ENCODE measurements around the gene SNAP91. TPM values are rescaled to one million over a fixed set of nuclear protein-coding genes. Genes with fewer than 3 reads are reported as not detected.
"Not testable (repeated sequence)": the region's sequence is repeated elsewhere in the genome, so short reads cannot be mapped to it uniquely, and the experiment has no call there.

SNAP91 gene
- total RNA-seq, 1 experiment from 2014 or later = not detected

DNA sequence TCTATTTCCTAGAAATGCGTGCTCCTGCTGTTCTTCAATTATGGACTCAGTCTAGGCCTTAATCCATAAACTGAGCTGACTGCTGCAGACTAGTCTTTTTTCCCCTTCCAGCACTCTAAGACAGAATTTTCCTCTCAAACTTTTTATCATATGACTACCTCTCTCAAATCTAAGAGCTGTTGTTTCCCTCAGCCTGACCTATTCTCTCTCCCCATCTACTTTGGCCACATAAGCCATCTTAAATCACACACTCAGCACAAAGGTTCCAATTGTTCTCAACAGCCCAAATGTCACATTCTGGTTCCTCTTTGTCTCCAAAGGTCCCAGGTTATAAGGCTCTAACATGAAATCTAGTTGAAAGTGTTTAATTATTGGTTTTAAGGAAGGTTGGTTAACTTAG, 111.4 kb downstream of the SNAP91 start:
- no peak for DNase-seq
- H3K27me3 ChIP-seq = peaks cover 5% of the 10 kb centered on the region; the same call in 1 of the 2 replicates
- no peak overlapping the region for H3K27ac ChIP-seq
- no peak overlapping the region for H3K4me3 ChIP-seq
- H3K36me3 ChIP-seq = no peaks in the 10 kb centered on the region
- H3K9me3 ChIP-seq (replicated peaks) = no peaks in the 10 kb centered on the region
- H3K4me1 ChIP-seq = no peaks in the 10 kb centered on the region

DNA sequence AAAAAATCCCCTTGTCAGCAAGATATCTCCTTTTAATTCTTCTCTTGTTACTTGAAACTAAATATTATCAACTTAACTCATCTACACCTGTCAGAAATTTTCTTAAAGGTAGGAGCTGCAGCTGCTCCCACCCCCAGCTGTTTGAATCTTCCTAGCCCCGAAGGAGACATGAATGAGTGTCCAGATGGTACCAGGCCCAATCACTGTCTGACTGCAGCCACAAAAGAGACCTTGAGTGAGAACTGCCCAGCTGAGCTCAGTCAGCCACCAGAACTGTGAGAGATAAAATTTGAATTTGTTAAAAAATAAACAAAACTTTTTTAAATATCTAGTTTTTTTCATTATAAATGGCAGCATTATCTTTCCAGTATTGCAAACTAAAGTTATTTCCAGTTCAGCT, 111.8 kb downstream of the SNAP91 start:
- no peak overlapping the region for H3K4me3 ChIP-seq
- H3K4me1 ChIP-seq = no peaks in the 10 kb centered on the region
- DNase-seq = no peak
- H3K36me3 ChIP-seq = no peaks in the 10 kb centered on the region
- H3K27me3 ChIP-seq = peaks cover 5% of the 10 kb centered on the region; the same call in 1 of the 2 replicates
- H3K27ac ChIP-seq = no peak overlapping the region
- no peaks in the 10 kb centered on the region for H3K9me3 ChIP-seq (replicated peaks)

DNA sequence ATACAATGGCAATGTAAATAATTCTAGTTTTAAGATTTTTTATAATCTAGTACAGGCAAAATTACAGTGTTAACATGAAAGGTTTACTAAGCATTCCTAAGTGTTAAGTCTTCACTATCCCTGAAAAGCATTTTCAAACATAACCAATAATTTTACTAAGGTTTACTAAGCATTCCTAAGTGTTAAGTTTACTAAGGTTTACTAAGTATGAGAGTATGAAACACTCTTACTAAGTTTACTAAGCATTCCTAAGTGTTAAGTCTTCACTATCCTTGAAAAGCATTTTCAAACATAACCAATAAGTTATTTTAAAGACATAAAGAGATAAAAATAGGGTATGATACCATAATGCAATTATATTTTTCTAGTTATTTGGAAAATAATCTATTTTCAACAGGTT, 114.0 kb downstream of the SNAP91 start:
- no peak overlapping the region for H3K27ac ChIP-seq
- H3K27me3 ChIP-seq = peaks cover 5% of the 10 kb centered on the region; the same call in 1 of the 2 replicates
- H3K36me3 ChIP-seq = no peaks in the 10 kb centered on the region
- H3K9me3 ChIP-seq (replicated peaks) = no peaks in the 10 kb centered on the region
- DNase-seq = no peak
- H3K4me1 ChIP-seq = no peaks in the 10 kb centered on the region
- H3K4me3 ChIP-seq = no peak overlapping the region

DNA sequence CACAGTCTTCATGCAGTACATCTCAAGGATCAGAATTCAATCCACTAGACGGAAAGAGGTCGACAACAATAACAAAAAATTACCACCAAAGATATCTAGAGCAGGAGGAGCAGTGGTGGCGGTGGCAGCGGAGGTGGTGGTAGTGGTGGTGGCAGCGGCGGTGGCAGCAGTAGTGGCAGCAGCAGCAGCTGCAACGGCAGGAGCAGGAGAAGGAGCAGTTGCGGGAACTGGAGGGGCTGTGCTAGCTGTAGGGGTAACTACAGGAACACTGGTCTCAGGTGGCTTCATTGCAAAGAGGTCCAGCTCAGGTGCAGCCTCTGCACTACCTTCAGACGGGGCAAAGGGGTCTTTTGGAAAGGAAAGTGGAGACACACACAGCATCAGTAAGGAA, 115.5 kb downstream of the SNAP91 start:
- Histone ChIP-seq H3K27me3 (peaks cover 5% of the 10 kb centered on the region; the same call in 1 of the 2 replicates), H3K4me1 (no peaks in the 10 kb centered on the region), H3K27ac (no peak overlapping the region), H3K4me3 (no peak overlapping the region), H3K36me3 (no peaks in the 10 kb centered on the region), H3K9me3 (replicated peaks) (no peaks in the 10 kb centered on the region)
- DNase-seq = no peak

DNA sequence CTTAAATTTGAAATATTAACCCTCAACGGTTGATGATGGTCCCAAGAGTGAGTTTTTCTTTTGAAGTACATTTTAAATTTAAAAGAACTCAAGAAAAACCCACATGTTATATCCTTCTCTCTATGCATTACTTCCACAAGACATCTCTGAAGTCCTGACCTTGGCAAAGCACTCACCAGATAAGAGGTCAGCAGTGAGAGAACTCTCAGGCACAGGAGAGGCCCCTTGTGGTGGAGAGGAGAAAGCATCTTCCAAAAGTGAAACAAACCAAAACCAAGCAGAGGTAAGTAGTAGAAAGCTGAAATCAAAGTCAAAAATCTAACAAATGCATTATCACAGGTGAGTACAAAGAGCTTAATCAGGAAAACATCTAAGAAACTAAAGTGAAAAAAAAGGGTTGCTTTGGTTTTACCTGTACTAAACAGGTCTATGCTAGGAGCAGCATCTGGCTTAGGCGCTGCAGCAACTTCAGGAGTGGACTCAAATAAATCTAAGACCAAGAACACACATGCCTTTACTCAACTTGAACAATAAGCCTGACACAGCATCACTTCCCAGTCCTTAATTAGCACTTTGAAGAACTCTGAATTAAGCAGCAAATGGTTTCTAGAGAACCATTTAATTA, 116.0 kb downstream of the SNAP91 start:
- Histone ChIP-seq H3K4me1 (no peaks in the 10 kb centered on the region), H3K9me3 (replicated peaks) (no peaks in the 10 kb centered on the region), H3K27me3 (peaks cover 5% of the 10 kb centered on the region; the same call in 1 of the 2 replicates), H3K4me3 (no peak overlapping the region), H3K36me3 (no peaks in the 10 kb centered on the region), H3K27ac (no peak overlapping the region)
- DNase-seq = peak in 1 of 2 experiments; percentile 27

DNA sequence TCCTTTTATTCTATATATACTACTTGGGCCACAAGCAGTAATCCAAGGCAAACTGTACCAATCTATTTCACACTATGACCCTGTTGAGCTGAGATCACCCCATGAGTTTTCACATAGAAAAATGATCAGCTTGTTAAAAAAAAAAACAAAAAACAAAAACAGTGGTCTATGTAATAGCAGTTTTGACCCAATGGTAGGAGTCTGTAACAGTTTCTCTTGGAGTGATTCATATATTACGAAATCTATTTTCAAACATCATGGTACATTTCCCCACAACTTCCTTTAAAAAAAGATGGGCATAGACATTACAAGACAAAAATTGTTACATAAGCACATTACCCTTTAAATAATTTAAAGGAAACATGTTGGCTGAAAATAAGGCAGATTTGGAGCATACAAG, 118.5 kb downstream of the SNAP91 start:
- H3K27me3 ChIP-seq = peaks cover 5% of the 10 kb centered on the region; the same call in 1 of the 2 replicates
- H3K9me3 ChIP-seq (replicated peaks) = no peaks in the 10 kb centered on the region
- no peak overlapping the region for H3K27ac ChIP-seq
- no peaks in the 10 kb centered on the region for H3K36me3 ChIP-seq
- no peak for DNase-seq
- H3K4me3 ChIP-seq = no peak overlapping the region
- H3K4me1 ChIP-seq = no peaks in the 10 kb centered on the region

DNA sequence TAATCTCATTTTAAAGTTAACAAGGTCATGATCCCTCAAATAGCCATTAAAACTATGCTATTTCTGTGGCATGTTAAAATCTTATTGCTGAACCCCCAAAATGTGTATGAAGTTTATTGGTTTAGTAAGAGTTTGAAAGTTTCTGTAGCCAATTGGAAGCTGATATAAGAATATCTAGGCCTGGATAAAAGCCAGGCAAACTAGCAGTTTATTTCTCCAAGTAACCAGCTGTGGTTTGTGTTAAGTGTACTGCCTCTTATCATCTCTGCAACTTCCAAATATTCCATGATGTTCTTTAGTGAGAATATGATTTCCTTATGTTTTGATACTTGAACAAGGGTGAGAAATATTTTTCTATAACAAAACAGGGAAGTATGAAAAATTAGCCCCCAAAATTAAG, 119.8 kb downstream of the SNAP91 start:
- Histone ChIP-seq H3K27me3 (peaks cover 5% of the 10 kb centered on the region; the same call in 1 of the 2 replicates), H3K36me3 (no peaks in the 10 kb centered on the region), H3K27ac (no peak overlapping the region), H3K4me1 (no peaks in the 10 kb centered on the region), H3K9me3 (replicated peaks) (no peaks in the 10 kb centered on the region), H3K4me3 (no peak overlapping the region)
- no peak for DNase-seq

DNA sequence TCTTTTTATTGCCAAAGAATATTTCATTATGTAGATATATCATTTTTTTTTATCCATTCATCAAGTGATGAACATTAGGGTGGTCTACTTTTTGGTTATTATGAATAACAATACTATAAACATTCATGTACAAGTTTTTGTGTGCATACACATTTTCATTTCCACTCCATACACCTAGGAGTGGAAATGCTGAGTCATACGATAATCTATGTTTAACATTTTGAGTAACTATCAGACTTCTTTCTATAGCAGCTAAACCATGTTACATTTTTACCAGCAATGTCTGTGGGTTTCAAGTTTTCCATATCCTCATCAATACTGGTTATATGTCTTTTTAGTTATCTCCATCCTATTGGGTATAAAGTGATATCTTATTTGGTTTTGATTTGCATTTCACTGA, 130.8 kb downstream of the SNAP91 start:
- Histone ChIP-seq H3K4me1 (no peaks in the 10 kb centered on the region), H3K9me3 (replicated peaks) (no peaks in the 10 kb centered on the region), H3K4me3 (no peak overlapping the region), H3K27ac (no peak overlapping the region), H3K36me3 (no peaks in the 10 kb centered on the region), H3K27me3 (no peaks in the 10 kb centered on the region)
- no peak for DNase-seq

DNA sequence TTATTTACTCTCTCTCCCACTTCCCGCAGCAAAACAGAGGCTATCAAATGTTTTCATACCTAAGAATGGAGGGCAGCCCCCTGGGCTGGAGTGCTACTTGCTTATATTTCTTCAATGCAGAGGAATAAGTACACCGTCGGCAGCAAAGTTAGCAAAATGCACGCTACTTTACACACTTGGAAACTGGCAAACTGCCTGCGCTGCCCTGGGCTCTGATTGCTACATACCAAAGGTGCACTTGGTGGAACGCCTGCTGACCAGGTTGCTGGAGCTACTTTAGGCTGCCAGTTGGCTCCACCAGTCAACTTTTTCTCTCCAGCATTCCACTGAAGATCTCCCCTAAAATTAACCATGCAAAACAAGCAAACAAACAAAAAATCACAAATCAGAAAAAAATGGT, 134.1 kb downstream of the SNAP91 start:
- Histone ChIP-seq H3K36me3 (no peaks in the 10 kb centered on the region), H3K27me3 (no peaks in the 10 kb centered on the region), H3K27ac (no peak overlapping the region), H3K4me3 (no peak overlapping the region), H3K4me1 (no peaks in the 10 kb centered on the region), H3K9me3 (replicated peaks) (no peaks in the 10 kb centered on the region)
- no peak for DNase-seq

DNA sequence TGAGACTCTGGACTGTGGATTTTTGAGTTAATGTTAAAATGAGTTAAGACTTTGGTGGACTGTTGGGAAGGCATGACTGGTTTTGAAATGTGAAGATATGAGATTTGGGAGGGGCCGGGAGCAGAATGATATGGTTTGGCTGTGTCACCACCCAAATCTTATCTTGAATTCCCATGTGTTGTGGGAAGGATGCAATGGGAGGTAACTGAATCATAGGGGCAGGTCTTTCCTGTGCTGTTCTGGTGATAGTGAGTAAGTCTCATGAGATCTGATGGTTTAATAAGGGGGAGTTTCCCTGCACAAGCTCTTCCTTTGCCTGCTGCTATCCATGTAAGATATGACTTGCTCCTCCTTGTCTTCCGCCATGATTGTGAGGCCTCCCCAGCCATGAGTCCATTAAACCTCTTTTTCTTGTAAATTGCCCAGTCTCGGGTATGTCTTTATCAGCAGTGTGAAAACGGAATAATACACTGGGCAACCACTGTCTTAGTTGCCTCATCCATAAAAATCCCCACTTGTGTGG, 137.2 kb downstream of the SNAP91 start:
- not testable (repeated sequence) for H3K27ac ChIP-seq; H3K4me3 ChIP-seq; H3K4me1 ChIP-seq; H3K36me3 ChIP-seq; H3K27me3 ChIP-seq; H3K9me3 ChIP-seq (replicated peaks); DNase-seq

DNA sequence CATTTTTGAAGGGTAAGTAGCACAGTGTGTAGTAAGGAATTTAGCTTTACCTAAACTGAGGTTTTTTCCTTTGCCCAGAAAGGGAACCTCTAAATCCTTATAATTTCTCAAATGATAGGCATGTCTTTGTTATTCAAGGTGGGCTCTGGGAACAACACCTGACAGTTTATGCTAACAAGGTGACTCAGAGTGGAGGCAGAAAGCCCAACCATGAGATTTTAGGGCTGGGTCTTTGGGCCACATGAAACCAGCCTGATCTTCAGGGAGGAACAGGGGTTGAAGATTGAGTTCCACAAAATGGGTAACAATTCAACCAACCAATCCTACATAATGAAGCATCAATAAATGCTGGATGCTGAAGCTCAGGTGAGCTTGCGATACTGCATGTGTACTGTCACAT, 149.9 kb downstream of the SNAP91 start:
- no peaks in the 10 kb centered on the region; the same call in 1 of the 2 replicates for H3K27me3 ChIP-seq
- H3K4me3 ChIP-seq = no peak overlapping the region
- DNase-seq = no peak
- no peak overlapping the region for H3K27ac ChIP-seq
- no peaks in the 10 kb centered on the region for H3K4me1 ChIP-seq
- no peaks in the 10 kb centered on the region for H3K9me3 ChIP-seq (replicated peaks)
- no peaks in the 10 kb centered on the region for H3K36me3 ChIP-seq

DNA sequence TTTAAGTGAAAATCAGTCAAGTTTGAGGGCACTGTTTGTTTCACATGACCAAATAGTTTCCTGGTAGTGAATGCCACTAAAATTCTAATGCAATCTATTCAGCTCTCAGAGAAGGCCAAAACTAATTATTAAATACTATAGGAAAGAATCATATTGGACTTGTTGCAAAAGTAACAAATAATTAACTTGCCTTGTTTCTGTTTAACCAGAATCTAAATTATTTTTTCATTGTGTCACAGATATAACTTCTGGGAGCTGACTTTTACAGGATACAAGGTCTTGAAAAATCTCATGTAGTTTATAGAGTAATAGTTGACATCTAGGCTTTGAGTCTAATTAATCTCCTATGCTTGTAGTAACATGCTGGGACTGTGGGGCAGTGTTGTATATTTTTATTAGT, 152.0 kb downstream of the SNAP91 start:
- Histone ChIP-seq H3K27me3 (no peaks in the 10 kb centered on the region; the same call in 1 of the 2 replicates), H3K36me3 (no peaks in the 10 kb centered on the region)
- DNase-seq = no peak

DNA sequence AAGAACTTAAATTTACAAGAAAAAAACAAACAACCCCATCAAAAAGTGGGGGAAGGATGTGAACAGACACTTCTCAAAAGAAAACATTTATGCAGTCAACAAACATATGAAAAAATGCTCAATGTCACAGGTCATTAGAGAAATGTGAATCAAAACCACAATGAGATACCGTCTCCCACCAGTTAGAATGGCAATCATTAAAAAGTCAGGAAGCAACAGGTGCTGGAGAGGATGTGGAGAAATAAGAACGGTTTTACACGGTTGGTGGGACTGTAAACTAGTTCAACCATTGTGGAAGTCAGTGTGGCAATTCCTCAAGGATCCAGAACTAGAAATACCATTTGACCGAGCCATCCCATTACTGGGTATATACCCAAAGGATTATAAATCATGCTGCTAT, 157.2 kb downstream of the SNAP91 start:
- H3K4me1 ChIP-seq; DNase-seq; H3K27ac ChIP-seq; H3K27me3 ChIP-seq; H3K9me3 ChIP-seq (replicated peaks); H3K36me3 ChIP-seq; H3K4me3 ChIP-seq: not testable (repeated sequence)

More for the DNA sequence above, 152.0 kb downstream of the SNAP91 start:
- Histone ChIP-seq H3K27ac (no peak overlapping the region), H3K4me1 (no peaks in the 10 kb centered on the region), H3K4me3 (no peak overlapping the region), H3K9me3 (replicated peaks) (no peaks in the 10 kb centered on the region)

DNA sequence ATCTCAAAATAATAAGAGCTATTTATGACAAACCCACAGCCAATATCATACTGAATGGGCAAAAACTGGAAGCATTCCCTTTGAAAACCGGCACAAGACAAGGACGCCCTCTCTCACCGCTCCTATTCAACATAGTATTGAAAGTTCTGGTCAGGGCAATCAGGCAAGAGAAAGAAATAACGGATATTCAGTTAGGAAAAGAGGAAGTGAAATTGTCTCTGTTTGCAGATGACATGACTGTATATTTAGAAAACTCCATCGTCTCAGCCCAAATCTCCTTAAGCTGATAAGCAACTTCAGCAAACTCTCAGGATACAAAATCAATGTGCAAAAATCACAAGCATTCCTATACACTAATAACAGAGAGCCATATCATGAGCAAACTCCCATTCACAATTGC, 158.4 kb downstream of the SNAP91 start:
- not testable (repeated sequence) for H3K4me1 ChIP-seq; H3K9me3 ChIP-seq (replicated peaks); H3K36me3 ChIP-seq; H3K27me3 ChIP-seq; H3K27ac ChIP-seq; H3K4me3 ChIP-seq; DNase-seq

DNA sequence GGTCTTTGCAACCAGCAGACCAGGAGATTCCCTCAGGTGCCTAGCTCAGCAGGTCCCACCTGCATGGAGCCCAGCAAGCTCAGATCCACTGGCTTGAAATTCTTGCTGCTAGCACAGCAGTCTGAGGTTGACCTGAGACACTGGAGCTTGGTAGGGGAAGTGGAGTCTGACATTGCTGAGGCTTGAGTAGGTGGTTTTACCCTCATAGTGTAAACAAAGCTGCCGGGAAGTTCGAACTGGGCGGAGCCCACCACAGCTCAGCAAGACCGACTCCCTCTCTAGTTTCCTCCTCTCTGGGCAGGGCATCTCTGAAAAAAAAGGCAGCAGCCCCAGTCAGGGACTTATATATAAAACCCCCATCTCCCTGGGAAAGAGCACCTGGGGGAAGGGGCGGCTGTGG, 162.3 kb downstream of the SNAP91 start:
- Histone ChIP-seq H3K27me3 (no peaks in the 10 kb centered on the region), H3K27ac (no peak overlapping the region), H3K4me1 (no peaks in the 10 kb centered on the region), H3K9me3 (replicated peaks) (no peaks in the 10 kb centered on the region), H3K4me3 (no peak overlapping the region), H3K36me3 (no peaks in the 10 kb centered on the region)
- no peak for DNase-seq

DNA sequence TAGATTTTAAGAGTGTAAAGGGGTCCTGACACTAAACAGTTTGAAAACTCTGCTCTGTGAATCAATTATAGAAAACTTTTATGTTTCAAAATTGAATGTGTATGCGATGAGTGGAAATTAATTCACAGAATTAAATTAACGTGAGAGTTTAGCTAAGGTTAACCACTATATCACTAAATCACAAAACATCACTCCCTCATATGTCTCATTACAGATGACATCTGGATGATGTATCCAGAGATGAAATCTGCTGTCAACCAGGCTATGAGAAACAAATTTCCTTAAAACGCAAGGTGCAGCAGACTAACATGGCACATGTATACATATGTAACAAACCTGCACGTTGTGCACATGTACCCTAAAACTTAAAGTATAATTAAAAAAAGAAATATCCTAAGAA, 169.2 kb downstream of the SNAP91 start:
- Histone ChIP-seq H3K27ac (no peak overlapping the region), H3K27me3 (no peaks in the 10 kb centered on the region), H3K4me3 (no peak overlapping the region), H3K4me1 (no peaks in the 10 kb centered on the region), H3K36me3 (no peaks in the 10 kb centered on the region), H3K9me3 (replicated peaks) (no peaks in the 10 kb centered on the region)
- DNase-seq = no peak
